ENCODE results near the gene ME3. TPM values are rescaled to one million over a fixed set of nuclear protein-coding genes. Genes with fewer than 3 reads are reported as not detected.

Gene ME3
- total and polyA plus RNA-seq, 2 donors (not counting 1 experiment from before 2014, with no cell fraction given): 1.3 TPM; not detected in 1

- Histone ChIP-seq H4K20me1 (ENCODE audit: control insufficient read depth, insufficient read depth, low read length, poor library complexity, severe bottlenecking) (no peaks in the 10 kb centered on the region), H3K27ac (ENCODE audit: low read length in 2 of 2) (no peak overlapping the region), H3K4me1 (ENCODE audit: control insufficient read depth in 2 of 2, insufficient read depth in 2 of 2, low read length in 2 of 2) (peaks cover 5 to 7% of the 10 kb centered on the region in 2 donors), H3K36me3 (replicated peaks in 1 of 2; ENCODE audit: control extremely low read depth in 1 of 2, control insufficient read depth in 1 of 2, extremely low read depth in 1 of 2, insufficient read depth in 2 of 2, low read length in 1 of 2) (no peaks in the 10 kb centered on the region), H3K79me2 (ENCODE audit: control insufficient read depth, insufficient read depth, low read length) (no peaks in the 10 kb centered on the region), H3K4me3 (ENCODE audit: control extremely low read depth in 1 of 5, extremely low read depth in 1 of 5, insufficient read depth in 1 of 5, low read depth in 2 of 5, low read length in 4 of 5) (no peak overlapping the region), H3K4me2 (replicated peaks; ENCODE audit: low read depth, low read length, poor library complexity, severe bottlenecking) (no peak overlapping the region), H3K27me3 (replicated peaks in 1 of 4; ENCODE audit: control extremely low read depth in 1 of 4, control insufficient read depth in 3 of 4, insufficient read depth in 4 of 4, low read length in 3 of 4) (no peaks in the 10 kb centered on the region), H3K9me3 (ENCODE audit: control extremely low read depth in 1 of 3, control insufficient read depth in 2 of 3, insufficient read depth in 1 of 3, low read length in 2 of 3) (no peaks in the 10 kb centered on the region), H2AFZ (ENCODE audit: insufficient read depth, low read depth, low read length, poor library complexity, severe bottlenecking) (no peak overlapping the region), H3K9ac (ENCODE audit: low read length) (no peak overlapping the region)
- Mint-ChIP-seq H3K9me3 (ENCODE audit: insufficient read depth) (no peaks in the 10 kb centered on the region), H3K27me3 (no peaks in the 10 kb centered on the region), H3K27ac (no peak overlapping the region), H3K4me3 (no peak overlapping the region), H3K4me1 (peaks cover 9% of the 10 kb centered on the region)
- 100% methylated on average over 1 of the region's 7 CpGs for WGBS (ENCODE audit: insufficient coverage)
- intact Hi-C loops (cut with micrococcal nuclease): no loop called here
- POLR2A ChIA-PET: no interaction called here
- CTCF ChIA-PET: no interaction called here
- no peak for ATAC-seq (ENCODE audit: low read depth)
- DNase-seq: no peak
- no peak for TF ChIP-seq CTCF (IDR thresholded peaks at IDR 0.05)
- no peak for TF ChIP-seq EZH2 (IDR thresholded peaks at IDR 0.05; ENCODE audit: borderline replicate concordance, insufficient read depth, low read depth, low read length, poor library complexity, severe bottlenecking)
Measured at GRCh38 chr11:86589856-86590589, 82.4 kb downstream of the ME3 start.

GRCh38 chr11:86589204-86589603, 83.2 kb downstream of the ME3 start:
- TF ChIP-seq EZH2 (IDR thresholded peaks at IDR 0.05; ENCODE audit: borderline replicate concordance, insufficient read depth, low read depth, low read length, poor library complexity, severe bottlenecking) (no peak), CTCF (IDR thresholded peaks at IDR 0.05) (no peak)
- Mint-ChIP-seq H3K9me3 (ENCODE audit: insufficient read depth) (no peaks in the 10 kb centered on the region), H3K27ac (no peak overlapping the region), H3K4me3 (no peak overlapping the region), H3K27me3 (no peaks in the 10 kb centered on the region), H3K4me1 (peaks cover 9% of the 10 kb centered on the region)
- ATAC-seq (ENCODE audit: low read depth): no peak
- no peak for DNase-seq
- Histone ChIP-seq H4K20me1 (ENCODE audit: control insufficient read depth, insufficient read depth, low read length, poor library complexity, severe bottlenecking) (no peaks in the 10 kb centered on the region), H3K27ac (ENCODE audit: low read length in 2 of 2) (no peak overlapping the region), H2AFZ (ENCODE audit: insufficient read depth, low read depth, low read length, poor library complexity, severe bottlenecking) (no peak overlapping the region), H3K4me3 (ENCODE audit: control extremely low read depth in 1 of 5, extremely low read depth in 1 of 5, insufficient read depth in 1 of 5, low read depth in 2 of 5, low read length in 4 of 5) (no peak overlapping the region), H3K4me1 (ENCODE audit: control insufficient read depth in 2 of 2, insufficient read depth in 2 of 2, low read length in 2 of 2) (peaks cover 5 to 7% of the 10 kb centered on the region in 2 donors), H3K4me2 (replicated peaks; ENCODE audit: low read depth, low read length, poor library complexity, severe bottlenecking) (no peak overlapping the region), H3K9ac (ENCODE audit: low read length) (no peak overlapping the region), H3K36me3 (replicated peaks in 1 of 2; ENCODE audit: control extremely low read depth in 1 of 2, control insufficient read depth in 1 of 2, extremely low read depth in 1 of 2, insufficient read depth in 2 of 2, low read length in 1 of 2) (no peaks in the 10 kb centered on the region), H3K9me3 (ENCODE audit: control extremely low read depth in 1 of 3, control insufficient read depth in 2 of 3, insufficient read depth in 1 of 3, low read length in 2 of 3) (no peaks in the 10 kb centered on the region), H3K27me3 (replicated peaks in 1 of 4; ENCODE audit: control extremely low read depth in 1 of 4, control insufficient read depth in 3 of 4, insufficient read depth in 4 of 4, low read length in 3 of 4) (no peaks in the 10 kb centered on the region), H3K79me2 (ENCODE audit: control insufficient read depth, insufficient read depth, low read length) (no peaks in the 10 kb centered on the region)
- intact Hi-C loops (cut with micrococcal nuclease): no loop called here
- ChIA-PET POLR2A (no interaction called here), CTCF (no interaction called here)
